GM19395 (cell line): ENCODE measurements around the gene ITIH3.
A peak's percentile ranks its signal among the peaks of the same experiment; 100 is the strongest.
"Not testable (repeated sequence)": the region's sequence is repeated elsewhere in the genome, so short reads cannot be mapped to it uniquely, and the experiment has no call there.

Experiments
- ATAC-seq: cut with Tn5 transposase; IDR thresholded peaks from one replicate; pipeline ENCODE4 v1.9.1; 2021; ENCODE audit warnings: mild to moderate bottlenecking, moderate library complexity; ENCODE audit not compliant: unreplicated experiment

ITIH3 gene

GRCh38 chr3:52794612-52795099 lies at the start of gene ITIH3:
Gene ITIH3 (plus strand): TSS chr3:52794796. CDS start chr3:52794804, 8 bp downstream.
- no peak for ATAC-seq

GRCh38 chr3:52752045-52752660 lies 42.4 kb upstream of the ITIH3 start:
- ATAC-seq: no peak

GRCh38 chr3:52754373-52754772 lies 40.2 kb upstream of the ITIH3 start:
- ATAC-seq: no peak

- ATAC-seq: no peak
These were observed 38.5 kb upstream of the ITIH3 start for GRCh38 chr3:52756141-52756540.

- ATAC-seq: no peak
These were observed 31.1 kb upstream of the ITIH3 start for GRCh38 chr3:52763466-52763865.

- ATAC-seq: no peak
These were observed 24.7 kb upstream of the ITIH3 start for GRCh38 chr3:52769786-52770455.

GRCh38 chr3:52770496-52771333 lies 23.9 kb upstream of the ITIH3 start, which contains the start of gene NEK4:
Gene NEK4 (minus strand): TSS chr3:52770940. CDS start chr3:52770746, 194 bp downstream.
- ATAC-seq: peak; percentile 94

- ATAC-seq: peak; percentile 15
These were observed 23.3 kb upstream of the ITIH3 start for GRCh38 chr3:52771334-52771681.

- no peak for ATAC-seq
These were observed 22.9 kb upstream of the ITIH3 start for GRCh38 chr3:52771702-52772101.

GRCh38 chr3:52773361-52774065 lies 21.1 kb upstream of the ITIH3 start:
- ATAC-seq: no peak

GRCh38 chr3:52774066-52774713 lies 20.4 kb upstream of the ITIH3 start:
- ATAC-seq: no peak

- ATAC-seq: no peak
These were observed 19.4 kb upstream of the ITIH3 start for GRCh38 chr3:52774901-52775864.

GRCh38 chr3:52775877-52776276 lies 18.7 kb upstream of the ITIH3 start:
- no peak for ATAC-seq

GRCh38 chr3:52776486-52776885 lies 18.1 kb upstream of the ITIH3 start:
- not testable (repeated sequence) for ATAC-seq

GRCh38 chr3:52777127-52777958 lies 17.3 kb upstream of the ITIH3 start, which contains the start of gene ITIH1:
Gene ITIH1 (plus strand): TSS chr3:52777599. CDS start chr3:52777616, 17 bp downstream.
- no peak for ATAC-seq

- no peak for ATAC-seq
These were observed 16.4 kb upstream of the ITIH3 start for GRCh38 chr3:52777959-52778805.
